OCI-LY3 (cell line): Measurements from ENCODE around the gene LRFN4.

Experiments used
- CTCF ChIP-seq: fragments of 200-600, 300-600 bp; sonication (generic); IDR thresholded peaks from 2 replicates; pipeline ENCODE4 v1.5.1; 2014; ENCODE audit warnings: antibody characterized with exemption, low read length, low read depth
- EZH2phosphoT487 ChIP-seq: fragments of 200-600 bp; shearing (Covaris generic); IDR thresholded peaks from 2 replicates; pipeline ENCODE4 v1.6.1; 2018; ENCODE audit warnings: antibody characterized with exemption, mixed run types, low read depth

GRCh38 chr11:66885950-66886440 is 29.1 kb downstream of the LRFN4 start:
- TF ChIP-seq CTCF (no peak), EZH2phosphoT487 (no peak)
